ENCODE data around the gene HEMGN.

Gene HEMGN

DNA sequence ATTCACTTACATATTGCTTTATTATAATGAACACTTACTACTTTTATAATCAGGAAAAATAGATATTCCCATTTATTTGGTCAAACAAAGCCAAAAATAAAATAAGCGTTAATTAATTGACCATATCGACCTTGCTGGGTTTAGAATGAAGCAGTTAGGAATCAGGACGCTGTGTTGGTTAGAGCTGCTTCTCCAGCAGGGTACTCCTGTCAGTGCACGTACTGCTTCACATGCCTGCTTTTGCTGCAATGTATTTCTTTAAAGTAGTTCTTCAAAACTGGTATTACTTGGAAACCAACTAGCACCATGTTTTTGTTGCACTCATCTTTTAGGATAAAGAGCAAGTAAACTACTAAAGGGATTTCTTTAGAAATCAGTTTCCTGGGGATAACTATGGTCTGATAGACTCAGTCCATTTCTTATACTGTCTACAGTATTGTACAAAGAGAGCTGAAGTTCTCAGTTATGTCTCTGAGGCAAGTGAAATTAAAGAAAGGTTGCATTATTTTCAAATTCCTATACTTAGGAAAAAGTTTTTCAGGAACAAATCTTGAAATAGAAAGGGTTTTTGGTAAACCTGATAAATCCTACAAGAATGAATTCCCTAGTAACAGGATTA is 8.9 kb downstream of the HEMGN start:
- WGBS (ENCODE audit: insufficient coverage, insufficient read length), result no CpG with 5 or more reads among the region's 4 CpGs
- no peak overlapping the region for H3K4me3 ChIP-seq (ENCODE audit: low read length)
- no peaks in the 10 kb centered on the region for H3K27me3 ChIP-seq (ENCODE audit: control insufficient read depth, insufficient read depth, low read length)
- H3K36me3 ChIP-seq (ENCODE audit: control insufficient read depth, insufficient read depth, low read length), result no peaks in the 10 kb centered on the region
- no peaks in the 10 kb centered on the region for H3K4me1 ChIP-seq (ENCODE audit: control insufficient read depth, insufficient read depth, low read length)
- H3K27ac ChIP-seq (ENCODE audit: low read length), result no peak overlapping the region
- no peaks in the 10 kb centered on the region for H3K9me3 ChIP-seq (ENCODE audit: control insufficient read depth, insufficient read depth, low read length)
- no peak for DNase-seq (ENCODE audit: low read depth, low spot score)

- 100% methylated on average over 1 of the region's 5 CpGs for WGBS (ENCODE audit: insufficient coverage, insufficient read length)
- H3K36me3 ChIP-seq (ENCODE audit: control insufficient read depth, insufficient read depth, low read length), result no peaks in the 10 kb centered on the region
- no peak for DNase-seq (ENCODE audit: low read depth, low spot score)
- H3K27ac ChIP-seq (ENCODE audit: low read length), result no peak overlapping the region
- H3K27me3 ChIP-seq (ENCODE audit: control insufficient read depth, insufficient read depth, low read length), result no peaks in the 10 kb centered on the region
- no peaks in the 10 kb centered on the region for H3K9me3 ChIP-seq (ENCODE audit: control insufficient read depth, insufficient read depth, low read length)
- no peak overlapping the region for H3K4me3 ChIP-seq (ENCODE audit: low read length)
- no peaks in the 10 kb centered on the region for H3K4me1 ChIP-seq (ENCODE audit: control insufficient read depth, insufficient read depth, low read length)
These were observed 12.3 kb downstream of the HEMGN start for GRCh38 chr9:97925497-97926334.

DNA sequence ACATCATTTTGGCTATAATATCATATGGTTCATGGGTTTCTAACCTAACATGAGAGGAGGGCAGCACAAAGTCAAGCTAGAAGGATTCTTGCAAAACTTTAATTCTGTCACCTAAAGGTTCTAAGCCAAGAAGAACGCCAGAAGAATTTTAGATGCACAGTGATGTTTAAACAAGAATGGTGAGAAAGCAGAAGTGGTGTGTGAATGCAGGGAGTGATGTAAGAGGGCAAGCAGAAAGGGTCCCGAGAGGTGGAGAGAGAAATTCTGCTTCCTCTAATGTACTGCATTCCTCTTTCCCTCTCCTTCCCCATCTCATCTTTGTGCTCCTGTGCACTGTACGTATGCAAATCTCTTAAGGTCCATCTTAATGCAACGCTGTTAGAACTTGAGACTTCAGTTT is 13.6 kb downstream of the HEMGN start:
- no peak for DNase-seq (ENCODE audit: low read depth, low spot score)
- H3K4me1 ChIP-seq (ENCODE audit: control insufficient read depth, insufficient read depth, low read length), result no peaks in the 10 kb centered on the region

DNA sequence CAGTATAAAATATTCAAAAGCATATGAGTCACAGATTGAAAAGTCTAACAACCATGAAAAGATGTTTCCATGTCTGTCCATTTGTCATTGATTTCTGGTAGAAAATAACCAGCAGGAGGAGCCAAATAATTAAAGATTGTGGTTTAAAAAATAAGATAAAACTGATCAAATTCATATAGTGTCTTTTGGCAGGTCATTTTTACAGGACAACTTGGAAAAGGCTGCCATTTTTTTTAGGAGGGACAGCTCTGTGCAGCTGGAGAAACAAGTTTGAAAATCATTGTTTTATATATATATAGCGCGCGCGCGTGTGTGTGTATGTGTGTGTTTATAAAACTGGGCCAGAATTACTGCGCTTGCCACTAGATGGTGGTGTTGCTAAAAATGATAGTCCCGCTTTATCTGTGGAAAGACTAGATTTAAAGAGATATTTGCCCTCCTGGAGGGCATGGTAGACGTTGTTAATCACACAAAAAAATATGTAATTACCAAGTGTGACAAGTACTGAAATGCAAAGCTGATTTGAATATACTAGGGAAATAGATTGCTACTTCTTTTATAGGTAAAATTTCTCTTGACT is 14.4 kb downstream of the HEMGN start:
- Histone ChIP-seq H3K4me1 (ENCODE audit: control insufficient read depth, insufficient read depth, low read length) (no peaks in the 10 kb centered on the region), H3K9me3 (ENCODE audit: control insufficient read depth, insufficient read depth, low read length) (no peaks in the 10 kb centered on the region), H3K36me3 (ENCODE audit: control insufficient read depth, insufficient read depth, low read length) (no peaks in the 10 kb centered on the region), H3K27ac (ENCODE audit: low read length) (no peak overlapping the region), H3K27me3 (ENCODE audit: control insufficient read depth, insufficient read depth, low read length) (no peaks in the 10 kb centered on the region), H3K4me3 (ENCODE audit: low read length) (no peak overlapping the region)
- WGBS (ENCODE audit: insufficient coverage, insufficient read length), result no CpG with 5 or more reads among the region's 8 CpGs
- DNase-seq (ENCODE audit: low read depth, low spot score), result no peak

More for the DNA sequence above, 13.6 kb downstream of the HEMGN start:
- Histone ChIP-seq H3K36me3 (ENCODE audit: control insufficient read depth, insufficient read depth, low read length) (no peaks in the 10 kb centered on the region), H3K9me3 (ENCODE audit: control insufficient read depth, insufficient read depth, low read length) (no peaks in the 10 kb centered on the region), H3K4me3 (ENCODE audit: low read length) (no peak overlapping the region), H3K27me3 (ENCODE audit: control insufficient read depth, insufficient read depth, low read length) (no peaks in the 10 kb centered on the region), H3K27ac (ENCODE audit: low read length) (no peak overlapping the region)
- WGBS (ENCODE audit: insufficient coverage, insufficient read length), result no CpG with 5 or more reads among the region's 4 CpGs

- Histone ChIP-seq H3K9me3 (ENCODE audit: control insufficient read depth, insufficient read depth, low read length) (no peaks in the 10 kb centered on the region), H3K27me3 (ENCODE audit: control insufficient read depth, insufficient read depth, low read length) (no peaks in the 10 kb centered on the region), H3K4me1 (ENCODE audit: control insufficient read depth, insufficient read depth, low read length) (no peaks in the 10 kb centered on the region), H3K27ac (ENCODE audit: low read length) (no peak within 1 kb of the TSS), H3K36me3 (ENCODE audit: control insufficient read depth, insufficient read depth, low read length) (no peaks in the 10 kb centered on the region), H3K4me3 (ENCODE audit: low read length) (peak within 1 kb of the TSS; percentile 59; the same call in 1 of the 2 replicates)
- no CpG with 5 or more reads among the region's 54 CpGs for WGBS (ENCODE audit: insufficient coverage, insufficient read length)
- DNase-seq (ENCODE audit: low read depth, low spot score), result peak; percentile 98
These were observed 15.8 kb downstream of the HEMGN start, which contains the start of gene TRMO for GRCh38 chr9:97921959-97922724. TSS of gene TRMO (minus strand) at chr9:97922500. CDS start at chr9:97922493, 7 bp downstream.

- Histone ChIP-seq H3K36me3 (ENCODE audit: control insufficient read depth, insufficient read depth, low read length) (no peaks in the 10 kb centered on the region), H3K9me3 (ENCODE audit: control insufficient read depth, insufficient read depth, low read length) (no peaks in the 10 kb centered on the region), H3K4me1 (ENCODE audit: control insufficient read depth, insufficient read depth, low read length) (no peaks in the 10 kb centered on the region), H3K27me3 (ENCODE audit: control insufficient read depth, insufficient read depth, low read length) (no peaks in the 10 kb centered on the region), H3K4me3 (ENCODE audit: low read length) (no peak overlapping the region), H3K27ac (ENCODE audit: low read length) (no peak overlapping the region)
- no peak for DNase-seq (ENCODE audit: low read depth, low spot score)
These were observed 18.7 kb downstream of the HEMGN start for GRCh38 chr9:97919217-97919813.

DNA sequence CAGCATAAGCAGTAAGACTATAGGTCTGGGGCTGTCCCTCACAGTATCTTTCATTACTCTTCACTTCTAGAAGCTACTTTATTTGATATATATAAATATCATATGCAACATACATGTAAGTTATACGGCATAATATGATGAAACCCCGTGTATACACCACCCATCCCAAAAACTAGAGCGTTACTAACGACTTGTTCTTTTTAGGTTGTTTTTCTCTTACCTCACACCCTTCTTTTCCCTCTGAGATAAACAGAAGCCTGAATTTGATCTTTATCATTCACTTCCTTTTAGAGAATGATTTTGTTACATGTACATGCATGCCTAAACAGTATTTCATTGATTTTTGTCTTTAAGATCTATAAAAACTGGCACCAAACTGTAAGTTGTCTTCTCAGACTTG is 19.4 kb downstream of the HEMGN start:
- Histone ChIP-seq H3K27ac (ENCODE audit: low read length) (no peak overlapping the region), H3K36me3 (ENCODE audit: control insufficient read depth, insufficient read depth, low read length) (no peaks in the 10 kb centered on the region), H3K27me3 (ENCODE audit: control insufficient read depth, insufficient read depth, low read length) (no peaks in the 10 kb centered on the region), H3K4me3 (ENCODE audit: low read length) (no peak overlapping the region), H3K4me1 (ENCODE audit: control insufficient read depth, insufficient read depth, low read length) (no peaks in the 10 kb centered on the region), H3K9me3 (ENCODE audit: control insufficient read depth, insufficient read depth, low read length) (no peaks in the 10 kb centered on the region)
- DNase-seq (ENCODE audit: low read depth, low spot score), result no peak
- no CpG with 5 or more reads among the region's 4 CpGs for WGBS (ENCODE audit: insufficient coverage, insufficient read length)

DNA sequence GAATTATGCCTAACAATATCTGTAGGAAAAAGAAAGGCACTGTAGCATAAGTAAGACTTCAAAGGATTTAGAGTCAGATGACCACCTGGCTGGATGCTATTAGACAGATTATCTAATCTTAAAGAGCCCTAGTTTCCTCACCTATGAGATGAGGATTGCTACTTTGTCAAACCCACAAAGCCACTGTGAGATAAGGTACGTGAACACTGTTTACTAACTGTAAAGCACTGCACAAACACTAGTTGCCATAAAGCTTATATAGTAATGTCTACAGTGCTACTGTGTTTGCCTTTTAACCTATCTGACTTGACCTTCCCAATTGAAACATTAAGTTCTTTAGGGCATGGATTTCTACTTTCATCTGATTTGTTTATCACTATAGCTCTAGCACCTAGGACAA is 26.0 kb downstream of the HEMGN start:
- H3K27me3 ChIP-seq (ENCODE audit: control insufficient read depth, insufficient read depth, low read length), result no peaks in the 10 kb centered on the region
- H3K36me3 ChIP-seq (ENCODE audit: control insufficient read depth, insufficient read depth, low read length), result no peaks in the 10 kb centered on the region
- no peaks in the 10 kb centered on the region for H3K9me3 ChIP-seq (ENCODE audit: control insufficient read depth, insufficient read depth, low read length)
- no peaks in the 10 kb centered on the region for H3K4me1 ChIP-seq (ENCODE audit: control insufficient read depth, insufficient read depth, low read length)
- H3K27ac ChIP-seq (ENCODE audit: low read length), result no peak overlapping the region
- H3K4me3 ChIP-seq (ENCODE audit: low read length), result no peak overlapping the region
- no peak for DNase-seq (ENCODE audit: low read depth, low spot score)
- WGBS (ENCODE audit: insufficient coverage, insufficient read length), result no CpG with 5 or more reads among the region's 1 CpG

DNA sequence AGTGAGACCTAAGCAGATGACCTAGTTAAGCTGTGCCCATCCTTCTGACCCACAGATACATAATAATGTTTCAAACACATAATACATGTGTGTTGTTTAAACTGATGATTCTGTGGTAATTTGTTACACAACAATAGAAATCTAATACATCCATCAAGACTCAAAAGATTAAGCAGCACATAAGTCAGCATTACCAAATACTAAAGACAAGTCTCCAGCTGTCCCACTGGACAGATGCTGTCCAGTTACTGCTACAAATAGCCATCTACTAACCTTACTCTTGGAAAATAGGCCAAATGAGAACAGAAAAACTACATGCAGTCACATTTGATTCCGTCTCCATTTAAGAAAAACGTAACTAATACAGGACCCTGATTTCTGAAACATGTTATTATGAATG is 26.4 kb downstream of the HEMGN start:
- Histone ChIP-seq H3K27ac (ENCODE audit: low read length) (no peak overlapping the region), H3K27me3 (ENCODE audit: control insufficient read depth, insufficient read depth, low read length) (no peaks in the 10 kb centered on the region), H3K4me1 (ENCODE audit: control insufficient read depth, insufficient read depth, low read length) (no peaks in the 10 kb centered on the region), H3K4me3 (ENCODE audit: low read length) (no peak overlapping the region), H3K36me3 (ENCODE audit: control insufficient read depth, insufficient read depth, low read length) (no peaks in the 10 kb centered on the region), H3K9me3 (ENCODE audit: control insufficient read depth, insufficient read depth, low read length) (no peaks in the 10 kb centered on the region)
- WGBS (ENCODE audit: insufficient coverage, insufficient read length), result no CpG with 5 or more reads among the region's 2 CpGs
- DNase-seq (ENCODE audit: low read depth, low spot score), result no peak

DNA sequence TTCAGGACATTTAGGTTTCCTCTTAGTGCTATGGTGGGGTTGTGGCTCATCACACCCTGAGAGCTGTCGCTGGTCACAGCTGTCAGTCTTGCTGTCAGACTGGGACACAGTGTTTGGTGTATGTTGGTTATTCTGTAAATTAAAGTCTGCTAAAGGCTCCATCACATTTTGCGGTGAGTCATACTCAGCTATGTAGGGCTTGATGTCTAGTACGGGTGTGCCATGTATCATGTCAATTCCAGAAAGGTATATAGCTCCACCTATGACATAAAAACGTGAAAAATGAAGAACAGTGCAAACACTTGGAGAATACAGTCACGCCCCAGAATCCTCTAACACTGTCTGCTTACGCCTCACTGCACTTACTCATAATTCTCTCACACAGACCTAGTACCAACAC is 27.6 kb downstream of the HEMGN start:
- H3K4me3 ChIP-seq (ENCODE audit: low read length), result no peak overlapping the region
- no peak for DNase-seq (ENCODE audit: low read depth, low spot score)
- no peaks in the 10 kb centered on the region for H3K9me3 ChIP-seq (ENCODE audit: control insufficient read depth, insufficient read depth, low read length)
- WGBS (ENCODE audit: insufficient coverage, insufficient read length), result no CpG with 5 or more reads among the region's 6 CpGs
- no peaks in the 10 kb centered on the region for H3K36me3 ChIP-seq (ENCODE audit: control insufficient read depth, insufficient read depth, low read length)
- no peaks in the 10 kb centered on the region for H3K4me1 ChIP-seq (ENCODE audit: control insufficient read depth, insufficient read depth, low read length)
- no peak overlapping the region for H3K27ac ChIP-seq (ENCODE audit: low read length)
- H3K27me3 ChIP-seq (ENCODE audit: control insufficient read depth, insufficient read depth, low read length), result no peaks in the 10 kb centered on the region
